ENCODE data around the gene CCDC8.

- TF ChIP-seq CTCF (IDR thresholded peaks at IDR 0.05) (no peak), POLR2A (IDR thresholded peaks at IDR 0.05) (no peak)
Measured at GRCh38 chr19:46426035-46426505, 12.7 kb upstream of the CCDC8 start.
